Measurements from ENCODE around the gene SHROOM1. TPM values are rescaled to one million over a fixed set of nuclear protein-coding genes. Genes with fewer than 3 reads are reported as not detected.

Gene SHROOM1
- total and polyA plus RNA-seq, 9 of the 15 experiments (the other 6 are each of a cell fraction or from before 2014, with no cell fraction given) = 0.44 to 26.5 (median 11.9) TPM

DNA sequence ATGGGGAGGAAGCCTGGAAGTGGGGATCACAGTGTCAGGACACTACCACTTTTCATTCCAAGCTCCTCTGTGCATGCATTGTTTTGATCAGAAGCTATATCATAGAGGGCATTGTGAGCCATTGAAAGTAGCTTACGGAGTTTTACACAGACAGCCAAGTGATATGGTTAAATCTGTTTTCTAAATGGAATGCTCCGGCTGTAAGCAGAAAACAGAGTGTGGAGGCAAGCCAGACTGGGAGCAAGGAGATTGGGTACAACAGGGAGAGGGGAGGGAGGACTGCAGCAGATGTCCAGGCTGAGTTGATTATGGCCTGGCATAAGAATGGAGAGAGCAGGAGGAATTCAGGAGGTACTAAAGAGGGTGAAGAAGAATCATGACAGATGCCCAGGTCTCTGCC lies 32.8 kb downstream of the SHROOM1 start:
- DNase-seq (ENCODE audit: extremely low read depth in 1 of 4, low spot score in 3 of 4) = no peak
- no TSS peak for BruUV-seq (replicated peaks)
- 65% methylated on average over 2 of the region's 2 CpGs for WGBS (ENCODE audit: insufficient coverage, low coverage, missing lambda C conversion rate)
- Histone ChIP-seq H3K4me3 (no peak overlapping the region), H3K4me1 (replicated peaks in 1 of 2; ENCODE audit: control insufficient read depth in 2 of 2, insufficient read depth in 2 of 2, low read length in 2 of 2) (peaks cover under 1 to 4% of the 10 kb centered on the region in 2 experiments; a peak in 3 of 5 replicates), H3K79me2 (ENCODE audit: control insufficient read depth, insufficient read depth, low read length) (no peaks in the 10 kb centered on the region), H3K27me3 (ENCODE audit: control insufficient read depth in 2 of 2, insufficient read depth in 2 of 2, low read length in 2 of 2) (no peaks in the 10 kb centered on the region), H3K9me1 (ENCODE audit: control insufficient read depth, insufficient read depth, low read length) (no peaks in the 10 kb centered on the region), H4K20me1 (replicated peaks; ENCODE audit: control insufficient read depth, insufficient read depth, low read length) (no peaks in the 10 kb centered on the region), H3K9ac (ENCODE audit: insufficient read depth in 1 of 2, low read depth in 2 of 2, low read length in 2 of 2) (no peak overlapping the region), H3K4me2 (ENCODE audit: insufficient read depth, low read length) (no peak overlapping the region), H3K36me3 (ENCODE audit: control insufficient read depth, insufficient read depth, low read length) (no peaks in the 10 kb centered on the region), H3K9me3 (replicated peaks; ENCODE audit: control insufficient read depth, insufficient read depth, low read depth, low read length) (no peaks in the 10 kb centered on the region), H2AFZ (ENCODE audit: low read depth, low read length) (no peak overlapping the region), H3K27ac (ENCODE audit: extremely low read depth, low read depth, low read length) (no peak overlapping the region)
- no peak for FAIRE-seq
- in situ Hi-C loops (cut with MboI) = no loop called here
- ATAC-seq = no peak
- ChIA-PET POLR2A (interaction anchor here (0.6 to 1.5 kb wide), 11 partner anchors 10 to 313 kb away, joined by 3 to 7 read pairs (median 3); no protein-coding TSS in a partner anchor), CTCF (ENCODE audit: low intra/inter-chr PET ratio) (no interaction called here)
- no peak for TF ChIP-seq ZNF140 (CRISPR knock-in tag; IDR thresholded peaks at IDR 0.05)
- TF ChIP-seq KDM2B (CRISPR knock-in tag; IDR thresholded peaks at IDR 0.05) = no peak
- no peak for TF ChIP-seq NFRKB (IDR thresholded peaks at IDR 0.05; ENCODE audit: low read depth)
- TF ChIP-seq, protein P1, sequence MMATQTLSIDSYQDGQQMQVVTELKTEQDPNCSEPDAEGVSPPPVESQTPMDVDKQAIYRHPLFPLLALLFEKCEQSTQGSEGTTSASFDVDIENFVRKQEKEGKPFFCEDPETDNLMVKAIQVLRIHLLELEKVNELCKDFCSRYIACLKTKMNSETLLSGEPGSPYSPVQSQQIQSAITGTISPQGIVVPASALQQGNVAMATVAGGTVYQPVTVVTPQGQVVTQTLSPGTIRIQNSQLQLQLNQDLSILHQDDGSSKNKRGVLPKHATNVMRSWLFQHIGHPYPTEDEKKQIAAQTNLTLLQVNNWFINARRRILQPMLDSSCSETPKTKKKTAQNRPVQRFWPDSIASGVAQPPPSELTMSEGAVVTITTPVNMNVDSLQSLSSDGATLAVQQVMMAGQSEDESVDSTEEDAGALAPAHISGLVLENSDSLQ (IDR thresholded peaks at IDR 0.05) = no peak
- no peak for TF ChIP-seq ZNF696 (CRISPR knock-in tag; conservative IDR thresholded peaks at IDR 0.05)
- no peak for TF ChIP-seq DNMT1 (IDR thresholded peaks at IDR 0.05)
- intact Hi-C loops (cut with micrococcal nuclease) = no loop called here

All from K562 (cell line).